HG03460 (cell line): ENCODE results near the gene GOLGA6L4.
"Not testable (repeated sequence)": the region's sequence is repeated elsewhere in the genome, so short reads cannot be mapped to it uniquely, and the experiment has no call there.

Experiments used
- ATAC-seq: cut with Tn5 transposase; IDR thresholded peaks from one replicate; pipeline ENCODE4 v1.9.1; 2021; ENCODE audit not compliant: unreplicated experiment

The GOLGA6L4 gene, protein sequence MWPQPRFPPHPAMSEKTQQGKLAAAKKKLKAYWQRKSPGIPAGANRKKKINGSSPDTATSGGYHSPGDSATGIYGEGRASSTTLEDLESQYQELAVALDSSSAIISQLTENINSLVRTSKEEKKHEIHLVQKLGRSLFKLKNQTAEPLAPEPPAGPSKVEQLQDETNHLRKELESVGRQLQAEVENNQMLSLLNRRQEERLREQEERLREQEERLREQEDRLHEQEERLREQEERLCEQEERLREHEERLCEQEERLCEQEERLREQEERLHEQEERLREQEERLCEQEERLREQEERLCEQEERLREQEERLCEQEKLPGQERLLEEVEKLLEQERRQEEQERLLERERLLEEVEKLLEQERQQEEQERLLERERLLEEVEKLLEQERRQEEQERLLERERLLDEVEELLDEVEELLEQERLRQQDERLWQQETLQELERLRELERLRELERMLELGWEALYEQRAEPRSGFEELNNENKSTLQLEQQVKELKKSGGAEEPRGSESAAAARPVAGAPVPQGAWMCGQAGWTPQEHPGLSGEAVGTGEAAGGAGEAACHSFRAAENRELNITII

GRCh38 chr15:84235573-84235972 lies at the start of gene GOLGA6L4:
Gene GOLGA6L4 (plus strand): TSS chr15:84235773. CDS start chr15:84235835, 62 bp downstream.
- ATAC-seq: not testable (repeated sequence)

DNA sequence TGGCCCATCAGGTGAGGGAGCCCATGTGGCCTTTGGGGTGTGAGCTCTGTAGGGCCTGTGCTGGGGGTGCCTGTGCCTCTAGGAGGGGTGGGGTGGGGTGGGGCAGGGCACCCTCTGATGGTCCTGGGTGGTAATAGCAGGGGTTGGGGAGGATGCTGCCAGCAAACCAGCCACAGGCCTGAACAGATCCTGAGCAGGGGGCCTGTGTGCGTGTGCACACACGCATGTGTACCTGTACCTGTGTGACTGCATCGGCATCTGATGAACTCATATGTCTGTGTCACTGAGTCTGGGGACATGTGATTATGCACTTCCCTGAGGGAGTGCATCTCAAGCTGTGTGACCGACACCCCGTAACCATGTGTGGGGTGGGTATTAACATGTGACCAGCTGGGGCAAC lies 42.6 kb upstream of the GOLGA6L4 start:
- ATAC-seq: not testable (repeated sequence)

GRCh38 chr15:84195603-84196002 lies 40.0 kb upstream of the GOLGA6L4 start:
- ATAC-seq: peak; percentile 90

DNA sequence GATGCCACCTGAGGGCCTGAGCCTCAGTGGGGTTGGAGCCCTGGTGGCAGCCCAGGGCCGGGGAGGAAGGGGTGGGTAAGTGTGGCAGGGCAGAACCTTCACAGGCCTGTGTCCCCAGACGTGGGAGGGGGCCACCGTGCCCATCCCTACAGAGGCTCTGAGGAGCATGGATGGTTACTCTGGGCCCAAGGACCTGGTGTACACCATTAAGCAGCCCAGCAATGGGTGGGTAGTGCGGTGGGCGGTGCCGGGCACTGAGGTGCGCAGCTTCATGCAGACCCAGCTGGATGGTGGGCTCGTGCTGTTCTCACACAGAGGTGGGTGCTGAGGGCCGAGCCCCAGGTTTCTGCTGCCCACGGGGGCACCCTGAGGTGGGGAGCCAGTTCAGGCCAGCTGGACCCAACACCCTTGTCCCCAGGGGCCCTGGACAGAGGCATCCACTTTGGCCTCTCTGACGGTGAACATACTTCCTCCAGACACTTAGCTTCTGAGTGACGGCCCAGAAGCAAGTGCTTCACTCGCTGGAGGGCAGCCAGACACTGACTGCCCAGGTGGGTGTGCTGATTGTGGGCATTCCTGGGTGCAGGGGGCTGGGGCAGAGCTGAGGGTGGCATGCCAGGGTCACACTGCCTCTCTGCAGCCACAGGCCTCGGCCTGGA lies 38.9 kb upstream of the GOLGA6L4 start:
- not testable (repeated sequence) for ATAC-seq

DNA sequence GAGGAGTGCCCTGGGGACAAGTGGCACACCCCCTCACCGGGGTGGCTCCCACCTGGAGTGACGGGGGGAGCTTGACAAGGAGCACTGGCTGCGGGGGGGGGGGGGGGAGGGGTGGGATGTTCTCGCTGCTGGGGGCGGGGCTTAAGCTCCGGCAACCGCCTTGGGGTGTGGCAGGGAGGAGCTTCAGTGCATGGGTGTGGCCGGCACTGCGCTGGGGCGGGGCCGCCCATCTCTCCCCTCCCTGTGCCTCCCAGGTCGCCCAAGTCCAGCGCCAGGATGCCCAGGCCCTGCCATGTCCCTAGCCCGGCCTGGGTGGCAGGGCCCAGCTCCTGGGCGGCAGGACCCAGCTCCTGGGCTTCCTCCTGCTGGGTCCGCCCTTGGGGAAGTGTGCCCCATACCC lies 35.7 kb upstream of the GOLGA6L4 start:
- ATAC-seq: not testable (repeated sequence)

- ATAC-seq: not testable (repeated sequence)
These were observed 10.9 kb downstream of the GOLGA6L4 start for GRCh38 chr15:84246441-84246840.
